Left lung (tissue), 10 donors: Measurements from ENCODE around the gene LAMA5. TPM values are rescaled to one million over a fixed set of nuclear protein-coding genes. Genes with fewer than 3 reads are reported as not detected.
"Not testable (repeated sequence)": the region's sequence is repeated elsewhere in the genome, so short reads cannot be mapped to it uniquely, and the experiment has no call there.

Experiments
- ATAC-seq: fragments of 200-7000 bp; cut with Tn5 transposase; one replicate; pipeline ENCODE4 v1.9.1; 2020; ENCODE audit warnings: moderate library complexity
- DNase-seq, 4 donors: peaks; one replicate each; pipeline ENCODE4 v3.0.0-alpha.2; 2013 to 2020
- H3K27ac ChIP-seq, 2 donors: fragments of 200-600 bp; sonication (generic) in 1 of 2; one replicate each; pipeline versions ENCODE4 v1.5.0 to v1.8.0; 2020 to 2021
- H3K27me3 ChIP-seq, 2 donors: fragments of 200-600 bp; sonication (generic) in 1 of 2; one replicate each; pipeline versions ENCODE4 v1.5.0 to v1.8.0; 2020 to 2021
- H3K36me3 ChIP-seq, 2 donors: fragments of 200-600 bp; sonication (generic) in 1 of 2; one replicate each; pipeline versions ENCODE4 v1.5.0 to v1.8.0; 2020 to 2021
- H3K4me1 ChIP-seq, 2 donors: fragments of 200-600 bp; one replicate each; pipeline ENCODE4 v1.8.0; 2021
- H3K4me3 ChIP-seq, 2 donors: fragments of 200-600 bp; sonication (generic) in 1 of 2; one replicate each; pipeline versions ENCODE4 v1.5.0 to v1.8.0; 2020 to 2021; ENCODE audit warnings: mild to moderate bottlenecking in 1 of 2
- H3K9me3 ChIP-seq, 2 donors: fragments of 200-600 bp; sonication (generic) in 1 of 2; one replicate each; pipeline versions ENCODE4 v1.5.0 to v1.8.0; 2020 to 2021
- intact Hi-C, 2 donors: fragments of 100-400 bp; cut with DNase I; formaldehyde crosslinking; loops; one replicate each; pipeline versions ENCODE4 v1.11.2 to v1.14.2; 2022
- polyA plus RNA-seq, 6 donors: library from polyadenylated mRNA; unstranded; fragments of 120-200 nt; gene quantifications; one replicate each; pipeline ENCODE4 v1.2.1, GENCODE V29; 2013; ENCODE audit not compliant: insufficient read length in 6 of 6
- total RNA-seq, 2 donors: library from RNA; stranded (reverse); fragmentation: NEBNext Ultra II Directional; extraction: Animal tissue kit (Norgen Biotek cat#: 25700); gene quantifications; one replicate each; pipeline ENCODE4 v1.2.1, GENCODE V29; 2021
- TF ChIP-seq, protein P1 (sequence below), 2 donors: fragments of 200-600 bp; sonication (generic) in 1 of 2; IDR thresholded peaks; one replicate each; pipeline versions ENCODE4 v1.5.0 to v1.8.0; 2021; ENCODE audit warnings: antibody characterized with exemption in 2 of 2
- donor health status: DM: no; HTN: yes; CAD: no.
- donor health status: DM: no; HTN: no; CAD: no.

Gene LAMA5
- total and polyA plus RNA-seq, 8 donors, result 123 to 267 (median 158) TPM

DNA sequence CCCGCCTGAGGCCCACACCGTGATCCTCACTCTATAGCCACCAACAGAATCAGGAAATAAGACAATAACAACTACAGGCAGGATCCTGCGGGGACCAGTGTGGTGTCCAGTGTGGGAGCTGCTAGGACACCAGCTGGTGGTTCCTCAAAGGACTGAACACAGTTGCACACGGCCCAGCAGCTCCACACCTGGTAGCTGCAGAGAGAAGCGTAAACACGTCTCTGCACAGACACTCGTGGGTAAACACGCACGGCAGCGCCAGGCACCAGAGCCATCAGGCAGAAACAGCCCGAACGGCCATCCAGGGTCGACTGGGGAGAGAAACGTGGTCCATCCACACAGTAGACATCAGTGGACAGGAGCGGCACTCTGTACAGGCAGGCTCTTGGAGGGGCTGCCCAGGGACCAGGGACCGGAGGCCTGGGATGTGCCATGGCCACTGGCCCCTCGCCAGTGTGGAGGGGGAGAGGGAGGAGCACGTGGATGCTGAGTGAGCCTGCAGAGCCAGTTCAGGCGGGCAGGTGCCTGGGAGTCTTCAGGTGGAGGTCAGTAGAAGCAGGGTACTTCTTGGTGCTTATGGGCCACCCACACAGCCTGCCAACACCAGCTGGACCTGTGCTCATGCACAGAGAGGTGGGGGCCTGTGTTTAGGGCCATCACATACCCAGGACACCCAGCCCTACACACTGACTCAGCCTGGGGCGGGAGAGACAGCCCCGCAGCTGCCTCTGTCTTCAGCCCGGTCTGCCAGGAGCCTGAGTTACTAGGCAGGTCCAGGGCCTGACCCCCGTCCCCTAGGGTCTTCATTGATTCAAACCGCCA lies 7.4 kb upstream of the LAMA5 start:
- Histone ChIP-seq H3K4me1 (peaks cover 40 to 54% of the 10 kb centered on the region in 2 donors), H3K9me3 (no peaks in the 10 kb centered on the region), H3K27me3 (peaks cover 0 to 7% of the 10 kb centered on the region in 2 donors), H3K4me3 (no peak overlapping the region), H3K27ac (no peak overlapping the region), H3K36me3 (no peaks in the 10 kb centered on the region)
- TF ChIP-seq, protein P1, sequence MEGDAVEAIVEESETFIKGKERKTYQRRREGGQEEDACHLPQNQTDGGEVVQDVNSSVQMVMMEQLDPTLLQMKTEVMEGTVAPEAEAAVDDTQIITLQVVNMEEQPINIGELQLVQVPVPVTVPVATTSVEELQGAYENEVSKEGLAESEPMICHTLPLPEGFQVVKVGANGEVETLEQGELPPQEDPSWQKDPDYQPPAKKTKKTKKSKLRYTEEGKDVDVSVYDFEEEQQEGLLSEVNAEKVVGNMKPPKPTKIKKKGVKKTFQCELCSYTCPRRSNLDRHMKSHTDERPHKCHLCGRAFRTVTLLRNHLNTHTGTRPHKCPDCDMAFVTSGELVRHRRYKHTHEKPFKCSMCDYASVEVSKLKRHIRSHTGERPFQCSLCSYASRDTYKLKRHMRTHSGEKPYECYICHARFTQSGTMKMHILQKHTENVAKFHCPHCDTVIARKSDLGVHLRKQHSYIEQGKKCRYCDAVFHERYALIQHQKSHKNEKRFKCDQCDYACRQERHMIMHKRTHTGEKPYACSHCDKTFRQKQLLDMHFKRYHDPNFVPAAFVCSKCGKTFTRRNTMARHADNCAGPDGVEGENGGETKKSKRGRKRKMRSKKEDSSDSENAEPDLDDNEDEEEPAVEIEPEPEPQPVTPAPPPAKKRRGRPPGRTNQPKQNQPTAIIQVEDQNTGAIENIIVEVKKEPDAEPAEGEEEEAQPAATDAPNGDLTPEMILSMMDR (IDR thresholded peaks at IDR 0.05), result no peak
- intact Hi-C loops, result loop anchor here in 1 of 2 donors (10.0 kb wide), 1 partner anchor 70 kb away; the partner anchor contains the start of gene ADRM1
- DNase-seq, result peak in 1 of 4 donors; percentile 44
- ATAC-seq, result peak; percentile 6

DNA sequence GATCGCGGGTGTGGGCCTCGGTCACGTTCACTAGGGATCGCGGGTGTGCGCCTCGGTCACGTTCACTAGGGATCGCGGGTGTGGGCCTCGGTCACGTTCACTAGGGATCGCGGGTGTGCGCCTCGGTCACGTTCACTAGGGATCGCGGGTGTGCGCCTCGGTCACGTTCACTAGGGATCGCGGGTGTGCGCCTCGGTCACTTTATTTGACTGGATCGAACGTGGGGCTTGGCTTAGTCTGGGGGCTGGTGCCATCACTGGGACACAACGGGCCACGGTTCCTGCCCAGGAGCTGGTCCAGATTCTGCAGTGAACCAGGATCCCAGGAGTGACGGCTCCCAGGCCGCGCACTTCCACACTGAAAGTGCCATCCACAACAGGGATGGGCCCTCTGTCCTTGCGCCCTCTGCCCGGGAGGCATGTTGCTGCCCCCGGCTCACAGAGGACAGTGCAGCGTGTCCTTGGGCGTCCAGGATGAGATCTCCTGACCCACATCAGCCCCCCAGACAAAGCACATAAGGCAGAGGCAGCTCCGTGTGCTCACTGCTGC lies 6.6 kb upstream of the LAMA5 start:
- not testable (repeated sequence) for ATAC-seq, H3K4me3 ChIP-seq, H3K27ac ChIP-seq, H3K36me3 ChIP-seq, DNase-seq, H3K9me3 ChIP-seq
- Histone ChIP-seq H3K27me3 (peaks cover 0 to 15% of the 10 kb centered on the region in 2 donors), H3K4me1 (peaks cover 48 to 62% of the 10 kb centered on the region in 2 donors)
- intact Hi-C loops, result loop anchor here in 1 of 2 donors (10.0 kb wide), 1 partner anchor 69 kb away; the partner anchor contains the start of gene ADRM1

DNA sequence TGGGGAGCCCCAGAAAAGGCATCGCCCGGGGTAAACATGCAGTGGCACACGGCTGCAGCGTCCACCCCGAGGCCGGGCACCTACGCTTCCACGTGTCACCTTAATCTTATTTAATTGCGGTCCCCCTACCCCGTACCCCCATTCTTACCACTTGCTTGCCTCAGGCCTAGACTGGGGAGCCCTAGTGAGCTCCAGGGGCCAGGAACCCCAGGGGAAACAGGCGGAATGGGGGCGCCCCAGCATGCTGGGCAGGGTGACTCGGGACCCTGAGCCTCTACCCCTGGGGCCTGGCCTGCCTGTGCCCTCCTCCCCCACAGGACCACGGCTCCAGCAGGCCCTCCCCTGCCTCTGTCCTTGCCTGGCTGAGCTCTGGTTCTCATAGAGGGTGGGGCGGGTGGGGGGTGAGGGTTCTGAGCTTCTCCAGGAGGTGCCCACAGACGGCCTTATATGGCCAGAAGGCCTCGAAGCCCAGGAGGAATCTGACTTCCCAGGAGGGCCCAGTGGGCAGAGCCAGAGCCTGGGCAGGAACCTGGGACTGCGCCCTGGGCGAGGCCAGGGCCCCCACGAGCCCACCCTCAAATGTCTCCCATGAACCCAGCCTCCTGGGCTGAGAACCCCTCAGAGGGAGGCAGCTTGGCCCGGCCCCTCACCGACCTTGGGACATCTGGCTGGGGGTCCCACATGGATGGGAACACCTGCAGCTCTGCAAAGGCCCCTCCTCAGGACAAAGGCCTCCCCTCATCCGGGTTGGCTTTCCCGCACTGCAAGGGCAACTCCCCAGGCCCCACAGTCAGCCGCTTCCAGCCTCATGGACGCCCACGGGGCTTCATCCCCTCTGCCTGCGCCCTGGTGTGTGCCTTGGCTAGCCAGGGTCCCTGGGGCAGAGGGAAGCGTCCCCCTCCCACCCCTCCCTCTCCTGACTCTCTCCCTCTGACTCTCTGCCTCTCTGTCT lies 5.2 kb upstream of the LAMA5 start:
- intact Hi-C loops, result loop anchor here in 1 of 2 donors (10.0 kb wide), 1 partner anchor 68 kb away; the partner anchor contains the start of gene ADRM1
- Histone ChIP-seq H3K27ac (no peak overlapping the region), H3K36me3 (no peaks in the 10 kb centered on the region), H3K27me3 (peaks cover 0 to 29% of the 10 kb centered on the region in 2 donors), H3K9me3 (no peaks in the 10 kb centered on the region), H3K4me3 (no peak overlapping the region), H3K4me1 (peaks cover 52 to 64% of the 10 kb centered on the region in 2 donors)
- ATAC-seq (no peak), DNase-seq (no peak)
- TF ChIP-seq, protein P1 (IDR thresholded peaks at IDR 0.05), result no peak

DNA sequence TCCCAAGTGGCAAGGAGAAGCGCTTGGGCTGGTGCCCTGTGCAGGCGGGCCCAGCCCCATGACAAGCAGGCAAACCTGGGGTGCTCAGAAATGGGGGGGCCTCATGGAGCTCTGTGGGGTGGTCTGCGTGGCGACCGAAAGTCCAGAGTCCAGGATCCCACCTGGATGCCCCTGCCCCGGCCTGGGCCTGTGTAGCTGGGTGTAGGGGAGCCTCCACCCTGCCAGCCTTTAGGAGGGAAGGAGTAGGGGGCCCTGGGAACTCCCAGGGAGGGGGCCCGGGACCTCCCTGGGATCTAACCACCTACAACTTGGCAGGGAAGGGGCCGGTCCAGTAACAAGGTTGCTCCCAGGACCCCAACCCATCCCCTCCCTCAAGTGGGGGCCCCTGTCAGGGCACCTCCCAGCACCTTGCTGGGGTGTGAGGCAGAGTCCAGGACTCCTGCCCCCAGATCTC lies 4.5 kb upstream of the LAMA5 start:
- DNase-seq, result no peak
- H3K4me1 ChIP-seq, result peaks cover 48 to 65% of the 10 kb centered on the region in 2 donors
- peaks cover 0 to 36% of the 10 kb centered on the region in 2 donors for H3K27me3 ChIP-seq
- H3K36me3 ChIP-seq, result no peaks in the 10 kb centered on the region
- no peaks in the 10 kb centered on the region for H3K9me3 ChIP-seq
- no peak for ATAC-seq
- no peak overlapping the region for H3K27ac ChIP-seq
- intact Hi-C loops, result loop anchor here in 1 of 2 donors (10.0 kb wide), 1 partner anchor 67 kb away; the partner anchor contains the start of gene ADRM1
- TF ChIP-seq, protein P1 (IDR thresholded peaks at IDR 0.05), result no peak
- H3K4me3 ChIP-seq, result no peak overlapping the region
